Measurements from ENCODE around the gene ANO4. TPM values are rescaled to one million over a fixed set of nuclear protein-coding genes. Genes with fewer than 3 reads are reported as not detected.
"Not testable (repeated sequence)": the region's sequence is repeated elsewhere in the genome, so short reads cannot be mapped to it uniquely, and the experiment has no call there.

ANO4 gene
- total RNA-seq, 1 experiment from 2014 or later: 5.7 TPM

- no peaks in the 10 kb centered on the region for H3K9me3 Mint-ChIP-seq
- H3K4me3 Mint-ChIP-seq: no peak overlapping the region
- Histone ChIP-seq H3K27ac (ENCODE audit: insufficient read length, low read depth, low read length) (no peak overlapping the region), H4K8ac (replicated peaks; ENCODE audit: insufficient read length, low read depth, low read length) (no peak overlapping the region), H4K5ac (ENCODE audit: insufficient read length, low read depth, low read length) (no peak overlapping the region), H3K9ac (ENCODE audit: extremely low read depth, insufficient read length, low read length) (no peak overlapping the region), H3K27me3 (ENCODE audit: insufficient read depth, low read length) (no peaks in the 10 kb centered on the region), H3T11ph (ENCODE audit: low read length) (no peak overlapping the region), H4K20me1 (ENCODE audit: control insufficient read depth, insufficient read depth, insufficient read length) (no peaks in the 10 kb centered on the region), H3K14ac (ENCODE audit: insufficient read depth, low read length) (no peak overlapping the region), H3K79me2 (ENCODE audit: insufficient read depth, low read length) (no peaks in the 10 kb centered on the region), H3K4ac (ENCODE audit: low read depth, low read length) (no peak overlapping the region), H3K9me3 (ENCODE audit: control insufficient read depth, low read depth, low read length) (no peaks in the 10 kb centered on the region), H2BK20ac (ENCODE audit: low read depth, low read length, poor library complexity, severe bottlenecking) (no peak overlapping the region), H3K4me1 (ENCODE audit: insufficient read depth, low read length) (no peaks in the 10 kb centered on the region; the same call in 1 of the 2 replicates), H3K4me2 (ENCODE audit: insufficient read depth, insufficient read length, low read length) (no peak overlapping the region), H2BK5ac (ENCODE audit: insufficient read length, low read length) (no peak overlapping the region), H2BK120ac (ENCODE audit: low read depth, low read length, poor library complexity, severe bottlenecking) (no peak overlapping the region), H3K56ac (ENCODE audit: insufficient read length, low read depth, low read length) (no peak overlapping the region), H3K79me1 (ENCODE audit: insufficient read depth, low read depth, low read length, poor library complexity, severe bottlenecking) (no peaks in the 10 kb centered on the region), H2AK5ac (ENCODE audit: insufficient read length, low read length) (no peak overlapping the region), H2AFZ (ENCODE audit: low read length) (no peak overlapping the region), H3K23ac (ENCODE audit: insufficient read length, low read depth, low read length) (no peak overlapping the region), H3K23me2 (ENCODE audit: insufficient read length, low read depth, low read length, poor library complexity, severe bottlenecking) (no peaks in the 10 kb centered on the region), H2BK12ac (ENCODE audit: insufficient read length, low read depth, low read length) (no peak overlapping the region), H4K91ac (ENCODE audit: insufficient read length, low read depth, low read length) (no peak overlapping the region), H2BK15ac (ENCODE audit: low read depth, low read length) (no peak overlapping the region), H3K18ac (ENCODE audit: insufficient read length, low read depth, low read length) (no peak overlapping the region)
- H3K4me1 Mint-ChIP-seq: peaks cover 7 to 17% of the 10 kb centered on the region in 2 experiments
- no peak overlapping the region for H3K27ac Mint-ChIP-seq
- no CpG with 5 or more reads among the region's 3 CpGs for WGBS (ENCODE audit: extremely low coverage, insufficient read length, low lambda C conversion rate)
- H3K27me3 Mint-ChIP-seq (ENCODE audit: low read depth): no peaks in the 10 kb centered on the region
- H3K36me3 Mint-ChIP-seq (ENCODE audit: insufficient read depth in 1 of 3, low read depth in 3 of 3): no peaks in the 10 kb centered on the region
- TF ChIP-seq, protein P1, sequence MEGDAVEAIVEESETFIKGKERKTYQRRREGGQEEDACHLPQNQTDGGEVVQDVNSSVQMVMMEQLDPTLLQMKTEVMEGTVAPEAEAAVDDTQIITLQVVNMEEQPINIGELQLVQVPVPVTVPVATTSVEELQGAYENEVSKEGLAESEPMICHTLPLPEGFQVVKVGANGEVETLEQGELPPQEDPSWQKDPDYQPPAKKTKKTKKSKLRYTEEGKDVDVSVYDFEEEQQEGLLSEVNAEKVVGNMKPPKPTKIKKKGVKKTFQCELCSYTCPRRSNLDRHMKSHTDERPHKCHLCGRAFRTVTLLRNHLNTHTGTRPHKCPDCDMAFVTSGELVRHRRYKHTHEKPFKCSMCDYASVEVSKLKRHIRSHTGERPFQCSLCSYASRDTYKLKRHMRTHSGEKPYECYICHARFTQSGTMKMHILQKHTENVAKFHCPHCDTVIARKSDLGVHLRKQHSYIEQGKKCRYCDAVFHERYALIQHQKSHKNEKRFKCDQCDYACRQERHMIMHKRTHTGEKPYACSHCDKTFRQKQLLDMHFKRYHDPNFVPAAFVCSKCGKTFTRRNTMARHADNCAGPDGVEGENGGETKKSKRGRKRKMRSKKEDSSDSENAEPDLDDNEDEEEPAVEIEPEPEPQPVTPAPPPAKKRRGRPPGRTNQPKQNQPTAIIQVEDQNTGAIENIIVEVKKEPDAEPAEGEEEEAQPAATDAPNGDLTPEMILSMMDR (conservative IDR thresholded peaks at IDR 0.05): no peak
- DNase-seq: no peak
Measured at GRCh38 chr12:101089271-101089670, 294.7 kb downstream of the ANO4 start.

- H3K4me1 Mint-ChIP-seq: peaks cover 7 to 17% of the 10 kb centered on the region in 2 experiments
- H2AFZ ChIP-seq (ENCODE audit: low read length): not testable (repeated sequence)
- WGBS (ENCODE audit: extremely low coverage, insufficient read length, low lambda C conversion rate): no CpG with 5 or more reads among the region's 4 CpGs
Measured at GRCh38 chr12:101090222-101090621, 295.6 kb downstream of the ANO4 start.

More at GRCh38 chr12:101090222-101090621, 295.6 kb downstream of the ANO4 start:
- not testable (repeated sequence) for H4K91ac ChIP-seq (ENCODE audit: insufficient read length, low read depth, low read length); H3K79me1 ChIP-seq (ENCODE audit: insufficient read depth, low read depth, low read length, poor library complexity, severe bottlenecking); H3K4me1 ChIP-seq (ENCODE audit: insufficient read depth, low read length); H3K23me2 ChIP-seq (ENCODE audit: insufficient read length, low read depth, low read length, poor library complexity, severe bottlenecking); H3K9me3 ChIP-seq (ENCODE audit: control insufficient read depth, low read depth, low read length); H4K5ac ChIP-seq (ENCODE audit: insufficient read length, low read depth, low read length); H2BK15ac ChIP-seq (ENCODE audit: low read depth, low read length); H3K23ac ChIP-seq (ENCODE audit: insufficient read length, low read depth, low read length); H2BK20ac ChIP-seq (ENCODE audit: low read depth, low read length, poor library complexity, severe bottlenecking); H3K27ac ChIP-seq (ENCODE audit: insufficient read length, low read depth, low read length); H3K9me3 Mint-ChIP-seq; H3K4me2 ChIP-seq (ENCODE audit: insufficient read depth, insufficient read length, low read length); H3K14ac ChIP-seq (ENCODE audit: insufficient read depth, low read length); H3K36me3 Mint-ChIP-seq (ENCODE audit: insufficient read depth in 1 of 3, low read depth in 3 of 3); H3K18ac ChIP-seq (ENCODE audit: insufficient read length, low read depth, low read length); H3K56ac ChIP-seq (ENCODE audit: insufficient read length, low read depth, low read length); H3K27me3 Mint-ChIP-seq (ENCODE audit: low read depth); H4K8ac ChIP-seq (replicated peaks; ENCODE audit: insufficient read length, low read depth, low read length); H3K27me3 ChIP-seq (ENCODE audit: insufficient read depth, low read length); H3T11ph ChIP-seq (ENCODE audit: low read length); H2AK5ac ChIP-seq (ENCODE audit: insufficient read length, low read length); H2BK5ac ChIP-seq (ENCODE audit: insufficient read length, low read length); H3K4me3 Mint-ChIP-seq; H3K27ac Mint-ChIP-seq; H4K20me1 ChIP-seq (ENCODE audit: control insufficient read depth, insufficient read depth, insufficient read length); H3K4ac ChIP-seq (ENCODE audit: low read depth, low read length); H2BK12ac ChIP-seq (ENCODE audit: insufficient read length, low read depth, low read length); H3K9ac ChIP-seq (ENCODE audit: extremely low read depth, insufficient read length, low read length); H3K79me2 ChIP-seq (ENCODE audit: insufficient read depth, low read length); H2BK120ac ChIP-seq (ENCODE audit: low read depth, low read length, poor library complexity, severe bottlenecking); DNase-seq
